Activated naive CD4-positive, alpha-beta T cell treated with anti-CD3 and anti-CD28 coated beads, Interleukin-2, amount 10 ng/mL, durations not matched to agents 5 hours and 36 hours (primary cell): ENCODE measurements around the gene BTBD8. TPM values are rescaled to one million over a fixed set of nuclear protein-coding genes. Genes with fewer than 3 reads are reported as not detected.

Experiments
- total RNA-seq, 2 experiments: library from RNA; stranded (reverse); gene quantifications; one replicate each; pipeline ENCODE4 v1.2.3, GENCODE V29; 2021

The BTBD8 gene
- 1 to 10 TPM; 2.4 to 2.8 TPM for total RNA-seq

GRCh38 chr1:92080128-92080985, at the start of gene BTBD8:
BTBD8 (plus strand) TSS chr1:92080345; CDS start chr1:92080572, 227 bp downstream.

GRCh38 chr1:92075311-92075710, 4.8 kb upstream of the BTBD8 start, which contains the start of gene SETSIP:
SETSIP (minus strand) TSS chr1:92075411; CDS start chr1:92075411, 0 bp downstream.

GRCh38 chr1:92217721-92218120, 137.6 kb downstream of the BTBD8 start, which contains the start of gene C1orf146:
C1orf146 (plus strand) TSS chr1:92217915; CDS start chr1:92231421, 13,506 bp downstream.

Other genes starting within 250 kb of the BTBD8 start
- gene TGFBR3, start 194.2 kb upstream of the BTBD8 start, total RNA-seq: 10 to 100 TPM; 10.1 to 11.5 TPM
- not detected for gene BRDT, start 130.9 kb upstream of the BTBD8 start, total RNA-seq
- under 1 TPM in 1 of 2 experiments, not detected in 1; 0.22 TPM for gene EPHX4, start 50.4 kb upstream of the BTBD8 start, total RNA-seq
- gene SETSIP, start 4.9 kb upstream of the BTBD8 start, total RNA-seq: not detected
- gene C1orf146, start 137.6 kb downstream of the BTBD8 start, total RNA-seq: not detected
- 10 to 100 TPM; 14.5 to 16.7 TPM for gene GLMN, start 218.6 kb downstream of the BTBD8 start, total RNA-seq
- gene RPAP2, start 218.7 kb downstream of the BTBD8 start, total RNA-seq: 10 to 100 TPM; 29.2 to 31.6 TPM